ENCODE results near the gene HNRNPD. TPM values are rescaled to one million over a fixed set of nuclear protein-coding genes. Genes with fewer than 3 reads are reported as not detected.
"Not testable (repeated sequence)": the region's sequence is repeated elsewhere in the genome, so short reads cannot be mapped to it uniquely, and the experiment has no call there.

HNRNPD gene
- total RNA-seq, 1 donor from 2014 or later, result 146 TPM

DNA sequence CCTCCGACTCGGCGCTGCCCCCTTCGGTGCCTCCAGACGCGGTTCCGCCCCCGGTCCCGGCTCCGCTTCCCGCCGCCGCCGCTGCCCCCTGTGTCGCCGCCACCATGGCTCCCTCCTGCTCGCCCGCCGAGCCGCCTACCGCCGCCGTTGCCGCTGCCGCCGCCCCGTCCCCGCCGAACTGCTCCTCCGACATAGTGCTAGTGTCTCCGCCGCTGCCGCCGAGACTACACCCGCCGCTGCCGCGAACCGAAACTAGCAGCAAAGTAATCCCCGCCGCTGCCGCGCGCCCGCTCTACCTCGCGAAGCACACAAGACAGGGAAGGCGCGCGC lies 340 bp downstream of the HNRNPD start:
- no peaks in the 10 kb centered on the region for H3K9me3 ChIP-seq
- TF ChIP-seq, protein P1, sequence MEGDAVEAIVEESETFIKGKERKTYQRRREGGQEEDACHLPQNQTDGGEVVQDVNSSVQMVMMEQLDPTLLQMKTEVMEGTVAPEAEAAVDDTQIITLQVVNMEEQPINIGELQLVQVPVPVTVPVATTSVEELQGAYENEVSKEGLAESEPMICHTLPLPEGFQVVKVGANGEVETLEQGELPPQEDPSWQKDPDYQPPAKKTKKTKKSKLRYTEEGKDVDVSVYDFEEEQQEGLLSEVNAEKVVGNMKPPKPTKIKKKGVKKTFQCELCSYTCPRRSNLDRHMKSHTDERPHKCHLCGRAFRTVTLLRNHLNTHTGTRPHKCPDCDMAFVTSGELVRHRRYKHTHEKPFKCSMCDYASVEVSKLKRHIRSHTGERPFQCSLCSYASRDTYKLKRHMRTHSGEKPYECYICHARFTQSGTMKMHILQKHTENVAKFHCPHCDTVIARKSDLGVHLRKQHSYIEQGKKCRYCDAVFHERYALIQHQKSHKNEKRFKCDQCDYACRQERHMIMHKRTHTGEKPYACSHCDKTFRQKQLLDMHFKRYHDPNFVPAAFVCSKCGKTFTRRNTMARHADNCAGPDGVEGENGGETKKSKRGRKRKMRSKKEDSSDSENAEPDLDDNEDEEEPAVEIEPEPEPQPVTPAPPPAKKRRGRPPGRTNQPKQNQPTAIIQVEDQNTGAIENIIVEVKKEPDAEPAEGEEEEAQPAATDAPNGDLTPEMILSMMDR (IDR thresholded peaks at IDR 0.05), result no peak
- H3K4me3 ChIP-seq, result peak overlapping the region; percentile 89
- no peak for DNase-seq
- H3K27ac ChIP-seq, result peak overlapping the region; percentile 99
- peaks cover 48% of the 10 kb centered on the region for H3K4me1 ChIP-seq
- ATAC-seq, result peak; percentile 23 to 42
- intact Hi-C loops (cut with DNase I), result loop anchor here (10.0 kb wide), 1 partner anchor 51 kb away; no protein-coding TSS in a partner anchor
- H3K27me3 ChIP-seq (ENCODE audit: low read depth), result no peaks in the 10 kb centered on the region
- peaks cover 11% of the 10 kb centered on the region for H3K36me3 ChIP-seq

DNA sequence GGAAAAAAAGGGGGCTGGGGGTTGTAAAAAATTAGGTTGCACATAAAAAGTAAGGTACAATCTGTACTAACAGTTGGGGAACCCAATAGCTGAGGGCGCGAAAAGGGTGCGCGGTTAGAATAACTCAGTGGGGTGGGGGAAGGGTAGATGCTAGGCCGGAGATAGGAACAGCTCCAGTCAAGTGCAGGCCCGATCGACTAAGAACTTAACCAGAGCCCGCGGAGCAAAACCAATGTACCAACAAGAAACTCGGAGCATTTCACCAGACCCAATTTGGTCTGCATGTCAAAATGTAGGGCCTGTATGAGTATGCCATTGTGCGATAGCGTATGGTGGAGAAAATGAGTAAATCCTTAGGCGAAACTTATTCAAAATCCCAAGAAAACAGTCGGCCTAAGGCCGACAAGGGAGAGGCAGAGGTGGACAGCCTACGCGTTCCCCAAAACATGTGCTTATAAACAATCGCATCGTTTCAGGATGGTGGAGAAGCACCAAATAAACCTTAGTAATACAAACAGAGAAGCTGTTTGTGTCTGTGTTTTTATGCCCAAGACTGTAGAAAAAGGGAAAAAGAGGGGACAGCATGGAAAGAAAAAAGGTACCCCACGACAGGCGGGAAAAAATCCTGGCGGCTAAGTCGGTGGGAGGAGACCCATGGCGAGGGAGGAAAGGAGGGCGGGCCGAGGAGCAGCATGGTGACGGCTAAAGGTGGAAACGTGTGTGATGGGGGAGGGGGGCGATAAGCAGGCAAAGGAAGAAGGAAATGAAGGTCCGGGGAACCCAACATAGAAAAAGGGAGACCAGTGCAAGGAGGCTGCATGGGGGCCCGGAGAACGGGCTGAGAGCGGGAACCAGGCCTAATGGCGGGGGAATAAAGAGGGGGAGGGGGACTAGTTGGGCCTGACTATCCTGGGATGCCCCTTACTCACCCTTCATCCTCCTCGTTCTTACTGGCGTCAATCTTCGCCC lies 990 bp downstream of the HNRNPD start:
- Histone ChIP-seq H3K36me3 (peaks cover 13% of the 10 kb centered on the region), H3K4me3 (peak overlapping the region; percentile 89), H3K27me3 (ENCODE audit: low read depth) (no peaks in the 10 kb centered on the region), H3K9me3 (no peaks in the 10 kb centered on the region), H3K4me1 (peaks cover 54% of the 10 kb centered on the region), H3K27ac (peak overlapping the region; percentile 99)
- intact Hi-C loops (cut with DNase I), result loop anchor here (10.0 kb wide), 1 partner anchor 52 kb away; no protein-coding TSS in a partner anchor
- peak; percentile 56 to 76 for ATAC-seq
- peak; percentile 80 for DNase-seq
- TF ChIP-seq, protein P1 (IDR thresholded peaks at IDR 0.05), result no peak

DNA sequence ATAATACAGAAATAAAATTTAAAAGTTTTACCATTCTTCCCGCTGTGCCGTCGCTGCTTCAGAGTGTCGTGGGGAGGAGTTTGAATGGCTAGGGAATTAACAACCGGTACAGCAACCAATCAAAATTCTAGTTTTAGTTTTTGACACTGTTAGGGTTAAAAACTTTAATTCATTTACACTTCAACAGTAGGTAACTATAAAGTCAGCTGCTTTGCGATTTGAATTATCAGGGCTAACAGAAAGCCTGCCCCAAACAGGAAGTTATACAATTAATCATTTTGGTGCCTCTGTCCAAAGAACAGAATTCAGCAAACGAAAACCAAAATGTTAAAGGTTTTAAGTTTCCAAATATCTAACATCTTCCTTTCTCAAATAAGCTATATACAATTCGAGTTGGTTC lies 2.3 kb downstream of the HNRNPD start:
- peak overlapping the region; percentile 89 for H3K4me3 ChIP-seq
- ATAC-seq (no peak), DNase-seq (no peak)
- no peaks in the 10 kb centered on the region for H3K9me3 ChIP-seq
- intact Hi-C loops (cut with DNase I), result loop anchor here (10.0 kb wide), 1 partner anchor 53 kb away; no protein-coding TSS in a partner anchor
- no peaks in the 10 kb centered on the region for H3K27me3 ChIP-seq (ENCODE audit: low read depth)
- peak overlapping the region; percentile 99 for H3K27ac ChIP-seq
- H3K36me3 ChIP-seq, result peaks cover 26% of the 10 kb centered on the region
- H3K4me1 ChIP-seq, result peaks cover 67% of the 10 kb centered on the region
- TF ChIP-seq, protein P1 (IDR thresholded peaks at IDR 0.05), result no peak

DNA sequence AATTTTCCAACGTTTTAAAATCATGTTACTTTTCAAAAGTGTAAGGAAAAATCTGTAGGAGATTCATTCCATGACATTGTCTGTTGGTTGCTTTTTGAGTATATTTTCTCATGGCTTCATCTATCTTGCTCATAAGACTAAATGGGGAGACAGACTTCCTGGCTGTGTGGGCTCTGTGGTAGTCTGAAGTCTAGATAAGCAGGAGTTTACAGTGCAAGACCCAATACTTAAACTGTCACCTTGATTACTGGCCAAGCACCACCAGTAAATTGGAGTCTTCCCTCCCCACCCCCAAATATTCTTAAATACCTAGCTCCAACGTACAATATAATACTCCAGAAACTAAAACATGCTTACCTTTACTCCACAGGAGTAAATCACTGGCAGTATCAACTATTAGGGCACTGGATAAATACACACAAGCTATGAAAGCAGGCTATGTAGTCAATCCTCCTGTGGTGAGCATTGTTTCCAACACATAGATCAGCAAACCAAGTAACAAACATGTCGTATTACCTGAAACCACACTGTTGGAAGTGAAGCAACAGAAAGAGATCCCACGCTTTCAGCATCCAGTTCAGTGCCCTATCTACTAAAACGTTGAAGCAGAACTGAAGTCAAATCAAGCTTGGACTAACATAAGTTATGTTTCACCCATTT lies 6.2 kb downstream of the HNRNPD start:
- DNase-seq (no peak), ATAC-seq (no peak)
- no peaks in the 10 kb centered on the region for H3K9me3 ChIP-seq
- no peak overlapping the region for H3K4me3 ChIP-seq
- intact Hi-C loops (cut with DNase I), result no loop called here
- H3K27ac ChIP-seq, result no peak overlapping the region
- no peaks in the 10 kb centered on the region for H3K27me3 ChIP-seq (ENCODE audit: low read depth)
- H3K36me3 ChIP-seq, result peaks cover 36% of the 10 kb centered on the region
- peaks cover 93% of the 10 kb centered on the region for H3K4me1 ChIP-seq
- TF ChIP-seq, protein P1 (IDR thresholded peaks at IDR 0.05), result no peak

DNA sequence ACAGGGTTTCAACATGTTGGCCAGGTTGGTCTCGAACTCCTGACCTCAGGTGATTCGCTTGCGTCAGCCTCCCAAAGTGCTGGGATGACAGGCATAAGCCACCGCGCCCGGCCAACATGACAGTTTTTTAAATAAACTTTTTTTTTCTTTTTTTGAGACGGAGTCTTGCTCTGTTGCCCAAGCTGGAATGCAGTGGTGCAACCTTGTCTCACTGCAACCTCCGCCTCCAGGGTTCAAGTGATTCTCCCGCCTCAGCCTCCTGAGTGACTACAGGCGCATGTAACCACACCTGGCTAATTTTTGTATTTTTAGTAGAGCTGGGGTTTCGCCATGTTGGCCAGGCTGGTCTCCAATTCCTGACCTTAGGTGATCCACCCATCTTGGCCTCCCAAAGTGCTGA lies 7.4 kb downstream of the HNRNPD start:
- H3K27me3 ChIP-seq (ENCODE audit: low read depth); intact Hi-C loops (cut with DNase I); H3K9me3 ChIP-seq; H3K27ac ChIP-seq; DNase-seq; H3K4me3 ChIP-seq; ATAC-seq: not testable (repeated sequence)
- Histone ChIP-seq H3K36me3 (peaks cover 36% of the 10 kb centered on the region), H3K4me1 (peaks cover 99% of the 10 kb centered on the region)

All from lower lobe of right lung (tissue), 2 donors.